ENCODE results near the gene CAPN12.

- no peak for TF ChIP-seq CTCF (IDR thresholded peaks at IDR 0.05)
- no peak for TF ChIP-seq POLR2A (IDR thresholded peaks at IDR 0.05)
These were observed 13.9 kb downstream of the CAPN12 start for GRCh38 chr19:38730470-38730730.
